K562 (cell line): ENCODE measurements around the gene ACAA2.
"Not testable (repeated sequence)": the region's sequence is repeated elsewhere in the genome, so short reads cannot be mapped to it uniquely, and the experiment has no call there.

Source experiments
- CEBPB ChIP-seq: fragments of 450-650 bp; IDR thresholded peaks from 2 replicates; pipeline ENCODE4 v1.6.1; 2016; ENCODE audit warnings: missing genetic modification characterization, missing compliant biosample characterization
- CTCF ChIP-seq, 3 experiments: IDR thresholded peaks in 2 of 3; conservative IDR thresholded peaks in 1 of 3; 2 replicates each; pipeline ENCODE4 v1.5.1; 2011 to 2012; ENCODE audit warnings: low read length in 3 of 3, mild to moderate bottlenecking in 3 of 3, control low read depth in 2 of 3, improper control_type of control experiment in 1 of 3, inconsistent platforms in 1 of 3, low read depth in 1 of 3, mixed read lengths in 1 of 3, moderate library complexity in 1 of 3; ENCODE audit not compliant: insufficient read depth in 2 of 3
- GATA2 ChIP-seq: sonication (generic); formaldehyde crosslinking; IDR thresholded peaks from 2 replicates; pipeline ENCODE4 v1.4.0; 2020; ENCODE audit warnings: mild to moderate bottlenecking, missing genetic modification reagents
- HCFC1 ChIP-seq: IDR thresholded peaks from 2 replicates; pipeline ENCODE4 v1.6.1; 2012; ENCODE audit warnings: low read depth, low read length, improper control_type of control experiment
- SMAD4 ChIP-seq: fragments of 250-450 bp; sonication (Bioruptor Pico); conservative IDR thresholded peaks from 2 replicates; pipeline ENCODE4 v1.8.0; 2021; ENCODE audit warnings: inconsistent platforms, mild to moderate bottlenecking, moderate library complexity
- ZNF274 ChIP-seq: IDR thresholded peaks from 2 replicates; pipeline ENCODE4 v1.6.1; 2011; ENCODE audit warnings: low read depth, mild to moderate bottlenecking, low read length, moderate library complexity, borderline replicate concordance
- ZNF780A ChIP-seq: fragments of 250-450 bp; sonication (Bioruptor Pico); IDR thresholded peaks from 2 replicates; pipeline ENCODE4 v1.5.0; 2021; ENCODE audit warnings: mild to moderate bottlenecking

GRCh38 chr18:49837316-49837835, 24.0 kb upstream of the ACAA2 start:
- not testable (repeated sequence) for TF ChIP-seq ZNF780A; CTCF (IDR thresholded peaks at IDR 0.05 in 2 of 3, conservative IDR thresholded peaks at IDR 0.05 in 1 of 3; ENCODE audit: insufficient read depth in 2 of 3, low read depth in 1 of 3, low read length in 3 of 3); ZNF274; HCFC1; SMAD4; GATA2; CEBPB (tag)
